ENCODE results near the gene SCAMP5. TPM values are rescaled to one million over a fixed set of nuclear protein-coding genes. Genes with fewer than 3 reads are reported as not detected.

The SCAMP5 gene
- total RNA-seq, 6 experiments from 2014 or later, result 0.53 to 15.7 (median 7.7) TPM

DNA sequence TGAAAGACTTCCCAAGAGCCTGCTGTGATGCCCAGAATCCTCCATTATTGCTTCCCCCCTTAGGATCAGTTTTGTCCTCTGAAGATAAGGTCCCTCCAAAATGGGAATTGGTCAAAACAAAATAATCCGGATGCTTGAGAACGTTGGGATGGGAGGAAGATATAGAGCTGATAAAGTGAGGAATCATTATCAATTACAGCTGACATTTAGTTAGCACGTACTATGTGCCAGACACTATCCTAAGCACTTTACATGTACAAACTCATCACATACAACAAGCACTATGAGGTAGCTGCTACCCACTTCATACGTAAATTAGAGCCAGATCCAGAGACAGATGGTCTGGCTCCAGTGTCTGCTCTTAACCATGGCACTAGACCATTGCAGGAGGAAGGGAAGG, 32.1 kb upstream of the SCAMP5 start:
- ATAC-seq, result no peak
- Histone ChIP-seq H3K4me1 (no peaks in the 10 kb centered on the region), H3K27me3 (peaks cover 0 to 6% of the 10 kb centered on the region in 2 donors), H3K9me3 (no peaks in the 10 kb centered on the region), H3K27ac (no peak overlapping the region), H3K4me3 (no peak overlapping the region), H3K36me3 (no peaks in the 10 kb centered on the region)
- intact Hi-C loops (cut with DNase I), result no loop called here
- 59% methylated on average over 3 of the region's 4 CpGs for WGBS (ENCODE audit: insufficient coverage, low coverage, low lambda C conversion rate, missing lambda C conversion rate)
- DNase-seq, result no peak
- TF ChIP-seq POLR2A (IDR thresholded peaks at IDR 0.05), result no peak
- TF ChIP-seq, protein P1, sequence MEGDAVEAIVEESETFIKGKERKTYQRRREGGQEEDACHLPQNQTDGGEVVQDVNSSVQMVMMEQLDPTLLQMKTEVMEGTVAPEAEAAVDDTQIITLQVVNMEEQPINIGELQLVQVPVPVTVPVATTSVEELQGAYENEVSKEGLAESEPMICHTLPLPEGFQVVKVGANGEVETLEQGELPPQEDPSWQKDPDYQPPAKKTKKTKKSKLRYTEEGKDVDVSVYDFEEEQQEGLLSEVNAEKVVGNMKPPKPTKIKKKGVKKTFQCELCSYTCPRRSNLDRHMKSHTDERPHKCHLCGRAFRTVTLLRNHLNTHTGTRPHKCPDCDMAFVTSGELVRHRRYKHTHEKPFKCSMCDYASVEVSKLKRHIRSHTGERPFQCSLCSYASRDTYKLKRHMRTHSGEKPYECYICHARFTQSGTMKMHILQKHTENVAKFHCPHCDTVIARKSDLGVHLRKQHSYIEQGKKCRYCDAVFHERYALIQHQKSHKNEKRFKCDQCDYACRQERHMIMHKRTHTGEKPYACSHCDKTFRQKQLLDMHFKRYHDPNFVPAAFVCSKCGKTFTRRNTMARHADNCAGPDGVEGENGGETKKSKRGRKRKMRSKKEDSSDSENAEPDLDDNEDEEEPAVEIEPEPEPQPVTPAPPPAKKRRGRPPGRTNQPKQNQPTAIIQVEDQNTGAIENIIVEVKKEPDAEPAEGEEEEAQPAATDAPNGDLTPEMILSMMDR (IDR thresholded peaks at IDR 0.05), result no peak

DNA sequence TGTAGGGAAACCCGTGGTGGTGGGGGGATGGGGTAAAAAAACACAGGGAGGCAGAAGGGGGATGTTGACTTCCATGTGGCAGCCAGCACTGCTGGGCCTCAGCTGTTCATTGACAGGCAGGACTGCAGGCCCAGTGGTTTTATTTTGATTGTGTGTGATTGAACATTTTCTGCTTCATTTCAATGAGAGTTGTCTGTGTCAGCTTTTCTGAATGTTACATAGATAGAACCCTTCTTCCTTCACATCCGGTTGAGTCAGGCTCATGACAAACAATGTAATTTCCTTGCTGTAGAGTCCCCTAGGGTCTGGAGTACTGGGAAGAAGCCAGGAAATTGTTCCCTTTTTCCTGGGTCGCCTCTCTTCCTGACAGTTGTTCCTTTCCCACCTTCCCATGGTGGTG, 30.6 kb upstream of the SCAMP5 start:
- WGBS (ENCODE audit: insufficient coverage, low coverage, low lambda C conversion rate, missing lambda C conversion rate), result 9% methylated on average over 3 of the region's 3 CpGs
- peak; percentile 57 to 77 (median 72) for ATAC-seq
- Histone ChIP-seq H3K4me1 (no peaks in the 10 kb centered on the region), H3K27ac (peak overlapping the region in 1 of 3 donors; percentile 47), H3K27me3 (no peaks in the 10 kb centered on the region), H3K4me3 (no peak overlapping the region), H3K9me3 (no peaks in the 10 kb centered on the region), H3K36me3 (no peaks in the 10 kb centered on the region)
- TF ChIP-seq, protein P1 (IDR thresholded peaks at IDR 0.05), result no peak
- TF ChIP-seq POLR2A (IDR thresholded peaks at IDR 0.05), result no peak
- intact Hi-C loops (cut with DNase I), result no loop called here
- DNase-seq, result no peak

DNA sequence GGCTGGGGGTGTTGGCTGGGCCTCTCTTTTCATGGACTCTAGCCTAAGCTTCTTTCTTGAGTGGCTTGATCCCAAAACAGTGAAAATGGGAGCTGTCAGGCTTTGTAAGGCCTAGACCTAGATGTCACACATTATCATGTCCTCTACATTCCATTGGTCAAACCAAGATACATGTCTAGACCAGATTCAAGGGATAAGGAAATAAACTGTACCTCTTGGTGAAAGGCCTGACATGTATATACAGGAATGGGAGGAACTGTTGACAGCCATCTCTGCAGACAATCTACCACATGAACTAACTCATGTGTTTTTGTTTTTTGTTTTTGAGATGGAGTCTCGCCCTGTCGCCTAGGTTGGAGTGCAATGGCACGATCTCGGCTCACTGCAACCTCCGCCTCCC, 27.7 kb upstream of the SCAMP5 start:
- H3K27ac ChIP-seq, result no peak overlapping the region
- 98% methylated on average over 5 of the region's 5 CpGs for WGBS (ENCODE audit: insufficient coverage, low coverage, low lambda C conversion rate, missing lambda C conversion rate)
- DNase-seq (no peak), ATAC-seq (no peak)
- no peaks in the 10 kb centered on the region for H3K27me3 ChIP-seq
- no peaks in the 10 kb centered on the region for H3K4me1 ChIP-seq
- H3K9me3 ChIP-seq, result no peaks in the 10 kb centered on the region
- H3K36me3 ChIP-seq, result no peaks in the 10 kb centered on the region
- H3K4me3 ChIP-seq, result no peak overlapping the region
- intact Hi-C loops (cut with DNase I), result no loop called here
- TF ChIP-seq, protein P1 (IDR thresholded peaks at IDR 0.05), result no peak
- no peak for TF ChIP-seq POLR2A (IDR thresholded peaks at IDR 0.05)

DNA sequence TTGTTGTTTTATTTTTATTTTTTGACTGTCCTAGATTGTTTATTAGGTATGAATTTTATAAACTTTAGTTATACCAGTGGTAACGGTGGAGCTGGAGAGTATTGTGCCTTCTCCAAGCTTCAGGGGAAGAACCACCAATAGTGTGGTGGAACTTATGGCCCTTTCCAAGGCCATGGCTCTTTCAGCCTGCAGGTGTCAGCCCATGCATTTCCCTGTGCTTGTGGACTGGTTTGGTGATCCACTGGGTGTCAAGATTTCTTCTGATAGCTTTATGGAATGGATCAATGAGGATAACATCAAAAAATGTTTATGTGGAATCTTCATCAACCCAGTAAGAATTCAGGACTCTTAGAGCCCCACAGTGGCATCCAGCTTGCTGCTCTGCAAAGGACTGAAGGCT, 19.2 kb upstream of the SCAMP5 start:
- Histone ChIP-seq H3K4me1 (no peaks in the 10 kb centered on the region), H3K9me3 (no peaks in the 10 kb centered on the region), H3K36me3 (no peaks in the 10 kb centered on the region), H3K27me3 (no peaks in the 10 kb centered on the region), H3K4me3 (no peak overlapping the region), H3K27ac (no peak overlapping the region)
- no peak for ATAC-seq
- intact Hi-C loops (cut with DNase I), result no loop called here
- TF ChIP-seq, protein P1 (IDR thresholded peaks at IDR 0.05), result peak in 2 of 4 donors; percentile 8 to 27
- TF ChIP-seq POLR2A (IDR thresholded peaks at IDR 0.05), result no peak
- WGBS (ENCODE audit: insufficient coverage, low coverage, low lambda C conversion rate, missing lambda C conversion rate), result 60% methylated on average over 1 of the region's 1 CpG
- DNase-seq, result no peak

DNA sequence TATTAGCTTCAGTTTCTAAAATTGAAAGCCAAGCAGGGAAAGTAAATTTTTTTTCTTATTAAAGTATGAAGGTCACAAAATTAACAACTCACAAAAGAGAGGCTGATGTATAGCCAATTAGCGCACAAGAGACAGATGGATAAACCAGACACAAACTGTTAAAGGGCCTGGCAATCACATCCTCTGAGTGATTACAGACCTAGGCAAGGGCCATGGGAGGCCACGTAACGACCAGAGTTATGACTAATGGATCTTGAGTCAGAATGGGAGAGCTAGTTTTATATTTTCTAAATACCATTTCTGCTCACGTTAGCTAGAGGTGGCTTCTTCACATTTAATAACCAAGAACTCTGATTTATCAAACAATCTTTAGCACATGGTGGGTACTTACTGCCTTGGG, 17.8 kb upstream of the SCAMP5 start:
- no peak overlapping the region for H3K4me3 ChIP-seq
- DNase-seq (no peak), ATAC-seq (no peak)
- H3K9me3 ChIP-seq, result no peaks in the 10 kb centered on the region
- TF ChIP-seq POLR2A (IDR thresholded peaks at IDR 0.05), result no peak
- TF ChIP-seq, protein P1 (IDR thresholded peaks at IDR 0.05), result no peak
- no peak overlapping the region for H3K27ac ChIP-seq
- intact Hi-C loops (cut with DNase I), result no loop called here
- no peaks in the 10 kb centered on the region for H3K36me3 ChIP-seq
- H3K4me1 ChIP-seq, result no peaks in the 10 kb centered on the region
- H3K27me3 ChIP-seq, result no peaks in the 10 kb centered on the region
- WGBS (ENCODE audit: insufficient coverage, low coverage, low lambda C conversion rate, missing lambda C conversion rate), result 39% methylated on average over 4 of the region's 4 CpGs

Measured in right lobe of liver (tissue), 6 donors.